ENCODE data around the gene CCR6. TPM values are rescaled to one million over a fixed set of nuclear protein-coding genes. Genes with fewer than 3 reads are reported as not detected.

Gene CCR6
- total and polyA plus RNA-seq, 2 of the 13 experiments (the other 11 are each of a cell fraction or from before 2014, with no cell fraction given) = 4.5 to 8.7 TPM

GRCh38 chr6:167146135-167146534 lies 23.2 kb downstream of the CCR6 start:
- H3K36me3 ChIP-seq (replicated peaks in 1 of 2; ENCODE audit: control insufficient read depth in 1 of 2, insufficient read depth in 2 of 2, low read length in 2 of 2) = no peaks in the 10 kb centered on the region
- POLR2A ChIA-PET = no interaction called here
- WGBS (ENCODE audit: low lambda C conversion rate) = 60% methylated on average over 15 of the region's 15 CpGs
- BruUV-seq (replicated peaks) = no TSS peak
- ATAC-seq = no peak
- H3K79me2 ChIP-seq (ENCODE audit: insufficient read depth, low read length) = no peaks in the 10 kb centered on the region
- no peak for FAIRE-seq
- H3K4me1 ChIP-seq (ENCODE audit: insufficient read depth, low read length) = peaks cover 11% of the 10 kb centered on the region
- CTCF ChIA-PET (ENCODE audit: low intra/inter-chr PET ratio, low total read pairs) = no interaction called here
- no peak overlapping the region for H3K4me2 ChIP-seq (ENCODE audit: low read depth, low read length)
- intact Hi-C loops (cut with micrococcal nuclease; ENCODE audit: unreplicated experiment) (no loop called here), in situ Hi-C loops (cut with HindIII; ENCODE audit: extremely low pct_ligation_motif_present, low pct_unique_long_range_greater_than_20kb) (loop anchor here (25.0 kb wide), 1 partner anchor 134 kb away; no protein-coding TSS in a partner anchor)
- H4K20me1 ChIP-seq (ENCODE audit: insufficient read depth, low read length) = no peaks in the 10 kb centered on the region
- H3K27ac ChIP-seq (ENCODE audit: extremely low read length, insufficient read depth, low read length) = no peak overlapping the region
- no peak overlapping the region for H2AFZ ChIP-seq (ENCODE audit: low read length)
- H3K9me3 ChIP-seq (ENCODE audit: low read length) = no peaks in the 10 kb centered on the region
- H3K27me3 ChIP-seq (ENCODE audit: control insufficient read depth in 1 of 2, insufficient read depth in 2 of 2, low read length in 2 of 2) = peaks cover 14 to 81% of the 10 kb centered on the region in 2 experiments
- H3K9ac ChIP-seq (ENCODE audit: insufficient read depth, low read depth, low read length) = no peak overlapping the region
- no peak overlapping the region for H3K4me3 ChIP-seq (replicated peaks in 1 of 3; ENCODE audit: insufficient read depth in 1 of 3, low read depth in 2 of 3, low read length in 3 of 3)
- DNase-seq (ENCODE audit: low spot score) = no peak
- TF ChIP-seq TFAP4 (IDR thresholded peaks at IDR 0.05; ENCODE audit: borderline replicate concordance, low read depth) = no peak
- no peak for TF ChIP-seq CERS6 (CRISPR knock-in tag; IDR thresholded peaks at IDR 0.05)
- TF ChIP-seq ZNF207 (IDR thresholded peaks at IDR 0.05; ENCODE audit: borderline replicate concordance) = no peak
- no peak for TF ChIP-seq PTBP1 (IDR thresholded peaks at IDR 0.05; ENCODE audit: low read depth, low read length, poor library complexity, severe bottlenecking)
- no peak for TF ChIP-seq DMAP1 (CRISPR knock-in tag; IDR thresholded peaks at IDR 0.05)
- no peak for TF ChIP-seq ZMYM3 (CRISPR knock-in tag; IDR thresholded peaks at IDR 0.05)
- TF ChIP-seq KLF13 (CRISPR knock-in tag; IDR thresholded peaks at IDR 0.05) = no peak
- TF ChIP-seq E2F2 (CRISPR knock-in tag; IDR thresholded peaks at IDR 0.05; ENCODE audit: borderline replicate concordance) = no peak
- no peak for TF ChIP-seq PBX3 (CRISPR knock-in tag; IDR thresholded peaks at IDR 0.05; ENCODE audit: borderline replicate concordance)
- TF ChIP-seq HBP1 (CRISPR knock-in tag; IDR thresholded peaks at IDR 0.05; ENCODE audit: low read depth) = no peak
- no peak for TF ChIP-seq ZFP36 (IDR thresholded peaks at IDR 0.05; ENCODE audit: borderline replicate concordance, low read depth, low read length, partially characterized antibody)
- no peak for TF ChIP-seq THRA (CRISPR knock-in tag; IDR thresholded peaks at IDR 0.05; ENCODE audit: borderline replicate concordance)
- TF ChIP-seq PCBP1 (IDR thresholded peaks at IDR 0.05; ENCODE audit: borderline replicate concordance, low read depth, low read length) = no peak
- TF ChIP-seq ZC3H13 (CRISPR knock-in tag; IDR thresholded peaks at IDR 0.05) = no peak
- no peak for TF ChIP-seq ZNF597 (CRISPR knock-in tag; IDR thresholded peaks at IDR 0.05)
- no peak for TF ChIP-seq MIXL1 (CRISPR knock-in tag; IDR thresholded peaks at IDR 0.05)
- TF ChIP-seq GLI4 (CRISPR knock-in tag; IDR thresholded peaks at IDR 0.05; ENCODE audit: borderline replicate concordance) = no peak

Measured in HepG2 (cell line).